B cell (primary cell): ENCODE results near the gene ADAM17. TPM values are rescaled to one million over a fixed set of nuclear protein-coding genes. Genes with fewer than 3 reads are reported as not detected.

ENCODE experiments used
- ATAC-seq: fragments of 200-7000 bp; cut with Tn5 transposase; one replicate; pipeline ENCODE4 v1.10.0; 2021; ENCODE audit warnings: low read depth, mild to moderate bottlenecking, moderate number of reproducible peaks, moderate library complexity
- CTCF ChIA-PET: fragments of 350-600 bp; sonication (Branson Sonifier 250); formaldehyde crosslinking; loops from one replicate; lab custom pipeline; 2021; ENCODE audit warnings: antibody characterized with exemption, inconsistent platforms; lab: Charles Lee
- POLR2A ChIA-PET: fragments of 350-600 bp; sonication (Branson Sonifier 250); formaldehyde crosslinking; loops from one replicate; lab custom pipeline; 2021; ENCODE audit warnings: antibody characterized with exemption; lab: Charles Lee
- DNase-seq: peaks from one replicate; pipeline ENCODE4 v3.0.0; 2013
- H2AFZ ChIP-seq: 2 replicates; pipeline ENCODE4 v1.6.1; 2012; ENCODE audit warnings: mild to moderate bottlenecking, low read depth, low read length; ENCODE audit not compliant: insufficient read depth, poor library complexity, severe bottlenecking
- H3K27ac ChIP-seq, 2 donors: 1 replicate in 1 of 2; 2 replicates in 1 of 2; pipeline ENCODE4 v1.5.1; 2012 to 2013; ENCODE audit warnings: low read length in 2 of 2, mild to moderate bottlenecking in 2 of 2, moderate library complexity in 1 of 2
- H3K27me3 ChIP-seq, 4 experiments: fragments of 200-600 bp in 1 of 4; sonication (generic) in 1 of 4; replicated peaks in 1 of 4; 1 replicate in 2 of 4; 2 replicates in 2 of 4; pipeline versions ENCODE4 v1.6.1 to v1.7.0; 2013 to 2016; ENCODE audit warnings: low read length in 3 of 4, mild to moderate bottlenecking in 2 of 4, mixed read lengths in 1 of 4, moderate library complexity in 1 of 4; ENCODE audit not compliant: insufficient read depth in 4 of 4, control insufficient read depth in 3 of 4; ENCODE audit errors: control extremely low read depth in 1 of 4
- H3K36me3 ChIP-seq, 2 experiments: replicated peaks in 1 of 2; 1 replicate in 1 of 2; 2 replicates in 1 of 2; pipeline versions ENCODE4 v1.6.1 to v1.7.1; 2013; ENCODE audit warnings: low read length in 1 of 2; ENCODE audit not compliant: insufficient read depth in 2 of 2, control insufficient read depth in 1 of 2; ENCODE audit errors: control extremely low read depth in 1 of 2, extremely low read depth in 1 of 2
- H3K4me1 ChIP-seq, 2 donors: fragments of 200-600 bp in 1 of 2; sonication (generic) in 1 of 2; 1 replicate in 1 of 2; 2 replicates in 1 of 2; pipeline versions ENCODE4 v1.5.1 to v1.6.1; 2013 to 2017; ENCODE audit warnings: low read length in 2 of 2; ENCODE audit not compliant: control insufficient read depth in 2 of 2, insufficient read depth in 2 of 2
- H3K4me2 ChIP-seq: replicated peaks from 2 replicates; pipeline ENCODE3; 2012; ENCODE audit warnings: mild to moderate bottlenecking, low read depth, low read length; ENCODE audit not compliant: poor library complexity, severe bottlenecking
- H3K4me3 ChIP-seq, 5 experiments: fragments of 200-600 bp in 1 of 5; sonication (generic) in 1 of 5; 1 replicate in 3 of 5; 2 replicates in 2 of 5; pipeline versions ENCODE4 v1.5.1 to v1.7.0; 2011 to 2016; ENCODE audit warnings: low read length in 4 of 5, mild to moderate bottlenecking in 4 of 5, low read depth in 2 of 5, control low read depth in 1 of 5, moderate library complexity in 1 of 5; ENCODE audit not compliant: insufficient read depth in 1 of 5; ENCODE audit errors: control extremely low read depth in 1 of 5, extremely low read depth in 1 of 5
- H3K79me2 ChIP-seq: fragments of 200-600 bp; sonication (generic); one replicate; pipeline ENCODE4 v1.6.0; 2016; ENCODE audit warnings: low read length; ENCODE audit not compliant: control insufficient read depth, insufficient read depth
- H3K9ac ChIP-seq: fragments of 200-600 bp; sonication (generic); 2 replicates; pipeline ENCODE4 v1.6.1; 2017; ENCODE audit warnings: mild to moderate bottlenecking, low read length, moderate library complexity
- H3K9me3 ChIP-seq, 3 donors: one replicate each; pipeline versions ENCODE4 v1.6.1 to v1.7.1; 2013; ENCODE audit warnings: low read length in 2 of 3; ENCODE audit not compliant: control insufficient read depth in 2 of 3, insufficient read depth in 1 of 3; ENCODE audit errors: control extremely low read depth in 1 of 3
- H4K20me1 ChIP-seq: 2 replicates; pipeline ENCODE4 v1.6.0; 2012; ENCODE audit warnings: mild to moderate bottlenecking, low read length; ENCODE audit not compliant: insufficient read depth, control insufficient read depth, poor library complexity, severe bottlenecking
- H3K27ac Mint-ChIP-seq: one replicate; pipeline ENCODE4 v1.8.0; 2021; ENCODE audit warnings: mixed read lengths
- H3K27me3 Mint-ChIP-seq: one replicate; pipeline ENCODE4 v1.8.0; 2021; ENCODE audit warnings: mixed read lengths
- H3K4me1 Mint-ChIP-seq: one replicate; pipeline ENCODE4 v1.8.0; 2021; ENCODE audit warnings: mixed read lengths
- H3K4me3 Mint-ChIP-seq: one replicate; pipeline ENCODE4 v1.8.0; 2021; ENCODE audit warnings: mixed read lengths
- H3K9me3 Mint-ChIP-seq: one replicate; pipeline ENCODE4 v1.8.0; 2022; ENCODE audit warnings: mixed read lengths; ENCODE audit not compliant: insufficient read depth
- CTCF ChIP-seq: fragments of 200-600 bp; IDR thresholded peaks from one replicate; pipeline ENCODE4 v1.8.0; 2022; ENCODE audit warnings: antibody characterized with exemption, mild to moderate bottlenecking
- EZH2 ChIP-seq: IDR thresholded peaks from 2 replicates; pipeline ENCODE4 v1.6.1; 2012; ENCODE audit warnings: borderline replicate concordance, low read depth, mild to moderate bottlenecking, moderate library complexity, low read length; ENCODE audit not compliant: insufficient read depth, poor library complexity, severe bottlenecking
- WGBS: methylation state at CpG from one replicate; pipeline ENCODE4 v1.1.5; 2013; ENCODE audit warnings: missing lambda C conversion rate; ENCODE audit not compliant: insufficient coverage; 5-methylcytosine and 5-hydroxymethylcytosine counted together
- intact Hi-C: fragments of 100-400 bp; cut with micrococcal nuclease; formaldehyde crosslinking; loops from one replicate; pipeline ENCODE4 v1.10.0; 2022
- polyA plus RNA-seq: library from polyadenylated mRNA; depleted of rRNA; stranded (reverse); fragments of >200 nt; gene quantifications from 2 replicates; pipeline ENCODE4 v1.2.3, GENCODE V29; 2012
- total RNA-seq, 2 donors: library from RNA; stranded (reverse); fragments of 120-200 nt in 1 of 2; gene quantifications; 1 replicate in 1 of 2; 2 replicates in 1 of 2; pipeline versions ENCODE4 v1.2.3 to v1.2.4, GENCODE V29; 2013 to 2022

Gene ADAM17
- total and polyA plus RNA-seq, 2 donors (not counting 1 experiment from before 2014, with no cell fraction given), result 13.9 to 57.8 TPM

GRCh38 chr2:9440058-9440727 is 115.4 kb downstream of the ADAM17 start:
- no peaks in the 10 kb centered on the region for H3K4me1 Mint-ChIP-seq
- ChIA-PET POLR2A (interaction anchor here (0.6 kb wide), 1 partner anchor 11 kb away, joined by 5 read pairs; no protein-coding TSS in a partner anchor), CTCF (no interaction called here)
- DNase-seq (no peak), ATAC-seq (no peak)
- Histone ChIP-seq H3K4me2 (no peak overlapping the region), H3K27ac (no peak overlapping the region), H3K9ac (no peak overlapping the region), H2AFZ (no peak overlapping the region), H3K9me3 (no peaks in the 10 kb centered on the region), H3K4me1 (no peaks in the 10 kb centered on the region), H3K79me2 (no peaks in the 10 kb centered on the region), H4K20me1 (no peaks in the 10 kb centered on the region), H3K4me3 (no peak overlapping the region), H3K36me3 (peaks cover 6 to 51% of the 10 kb centered on the region in 2 experiments), H3K27me3 (no peaks in the 10 kb centered on the region)
- intact Hi-C loops, result no loop called here
- TF ChIP-seq EZH2 (no peak), CTCF (no peak)
- no peak overlapping the region for H3K4me3 Mint-ChIP-seq
- H3K27me3 Mint-ChIP-seq, result no peaks in the 10 kb centered on the region
- H3K9me3 Mint-ChIP-seq, result no peaks in the 10 kb centered on the region
- no CpG with 5 or more reads among the region's 1 CpG for WGBS
- no peak overlapping the region for H3K27ac Mint-ChIP-seq

DNA sequence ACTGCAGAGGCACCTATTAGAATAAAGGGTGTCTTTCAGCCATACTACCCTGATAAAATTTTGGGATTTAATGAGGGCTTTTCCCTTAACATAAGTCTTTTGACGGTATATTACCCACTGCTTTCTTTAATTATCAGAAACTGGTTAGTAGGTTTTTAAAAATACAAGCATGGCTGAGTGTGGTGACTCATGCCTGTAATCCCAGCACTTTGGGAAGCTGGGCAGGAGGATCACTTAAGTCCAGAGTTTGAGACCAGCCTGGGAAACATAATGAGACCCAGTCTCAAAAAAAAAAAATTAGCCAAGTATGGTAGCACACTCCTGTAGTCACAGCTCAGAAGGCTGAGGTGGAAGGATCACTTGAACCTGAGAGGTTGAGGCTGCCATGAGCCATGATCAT is 116.1 kb downstream of the ADAM17 start:
- WGBS, result no CpG with 5 or more reads among the region's 1 CpG
- H3K4me2 ChIP-seq, result no peak overlapping the region
- no peak for TF ChIP-seq EZH2
- no peak for TF ChIP-seq CTCF
- no peak overlapping the region for H2AFZ ChIP-seq
- H3K4me1 Mint-ChIP-seq, result no peaks in the 10 kb centered on the region
- H3K4me3 ChIP-seq, result no peak overlapping the region
- no peaks in the 10 kb centered on the region for H3K27me3 ChIP-seq
- H3K9me3 Mint-ChIP-seq, result no peaks in the 10 kb centered on the region
- no peaks in the 10 kb centered on the region for H3K9me3 ChIP-seq
- no peak overlapping the region for H3K27ac ChIP-seq
- no peaks in the 10 kb centered on the region for H3K79me2 ChIP-seq
- ATAC-seq (no peak), DNase-seq (no peak)
- no peak overlapping the region for H3K4me3 Mint-ChIP-seq
- no peak overlapping the region for H3K9ac ChIP-seq
- CTCF ChIA-PET, result no interaction called here
- H3K36me3 ChIP-seq, result peaks cover 6 to 48% of the 10 kb centered on the region in 2 experiments
- H3K4me1 ChIP-seq, result no peaks in the 10 kb centered on the region
- no peaks in the 10 kb centered on the region for H3K27me3 Mint-ChIP-seq
- H3K27ac Mint-ChIP-seq, result no peak overlapping the region
- POLR2A ChIA-PET, result no interaction called here
- H4K20me1 ChIP-seq, result no peaks in the 10 kb centered on the region
- intact Hi-C loops, result no loop called here
